ENCODE data around the gene BCORL1.

Gene BCORL1

GRCh38 chrX:130015181-130015580 is 32.7 kb downstream of the BCORL1 start:
- DNase-seq (ENCODE audit: low read depth): no peak

- DNase-seq (ENCODE audit: low read depth): no peak
These were observed 35.7 kb downstream of the BCORL1 start for GRCh38 chrX:130018143-130018542.

DNA sequence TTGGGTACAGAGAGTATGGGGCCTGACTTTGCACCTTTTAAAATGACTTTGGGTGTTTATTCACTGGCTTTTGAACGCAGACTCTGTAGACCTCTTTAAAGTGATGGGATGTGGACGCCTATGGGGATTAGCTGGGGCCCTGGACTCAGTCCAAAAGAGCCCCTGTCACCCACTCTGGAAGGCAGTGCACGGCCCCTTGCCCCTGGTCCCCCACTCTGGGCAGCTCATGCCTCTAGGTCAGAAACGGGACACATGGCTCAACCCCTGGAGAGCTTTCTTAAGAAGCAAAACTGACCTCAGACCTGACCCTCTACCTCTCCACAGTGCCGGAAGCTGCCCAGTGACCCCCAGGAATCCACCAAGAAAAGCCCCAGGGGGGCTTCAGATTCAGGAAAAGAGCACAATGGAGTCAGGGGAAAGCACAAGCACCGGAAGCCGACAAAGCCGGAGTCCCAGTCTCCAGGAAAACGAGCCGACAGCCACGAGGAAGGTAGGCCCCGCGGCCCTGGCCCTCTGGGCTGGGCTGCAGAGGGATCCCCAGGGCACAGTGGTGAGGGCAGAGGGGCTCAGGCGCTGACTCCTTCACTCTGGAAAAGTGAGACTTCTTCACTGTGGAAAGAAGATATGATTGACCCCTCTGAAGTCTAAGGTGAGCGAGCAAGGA is 38.4 kb downstream of the BCORL1 start:
- DNase-seq (ENCODE audit: low read depth): no peak

- peak; percentile 65 for DNase-seq (ENCODE audit: low read depth)
These were observed 41.7 kb downstream of the BCORL1 start for GRCh38 chrX:130024127-130024526.

DNA sequence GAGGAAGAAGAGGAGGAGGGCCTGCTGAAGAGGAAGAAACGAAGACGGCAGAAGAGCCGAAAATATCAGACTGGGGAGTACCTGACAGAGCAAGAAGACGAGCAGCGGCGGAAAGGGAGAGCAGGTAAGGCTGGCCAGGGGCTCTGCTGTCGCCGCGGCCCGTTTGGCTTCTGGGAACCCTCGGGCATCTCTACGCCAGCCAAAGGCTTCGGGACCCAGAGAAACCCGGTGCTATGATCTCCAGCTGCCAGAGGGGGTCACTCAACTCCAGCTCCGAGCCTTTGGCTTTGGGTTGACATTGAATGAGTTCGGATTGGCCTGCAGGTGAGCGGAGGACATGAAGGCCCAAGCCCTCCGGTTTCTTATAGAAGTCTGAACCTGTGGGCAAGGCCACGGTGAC is 42.8 kb downstream of the BCORL1 start:
- no peak for DNase-seq (ENCODE audit: low read depth)

GRCh38 chrX:130027569-130027968 is 45.1 kb downstream of the BCORL1 start:
- DNase-seq (ENCODE audit: low read depth): no peak

DNA sequence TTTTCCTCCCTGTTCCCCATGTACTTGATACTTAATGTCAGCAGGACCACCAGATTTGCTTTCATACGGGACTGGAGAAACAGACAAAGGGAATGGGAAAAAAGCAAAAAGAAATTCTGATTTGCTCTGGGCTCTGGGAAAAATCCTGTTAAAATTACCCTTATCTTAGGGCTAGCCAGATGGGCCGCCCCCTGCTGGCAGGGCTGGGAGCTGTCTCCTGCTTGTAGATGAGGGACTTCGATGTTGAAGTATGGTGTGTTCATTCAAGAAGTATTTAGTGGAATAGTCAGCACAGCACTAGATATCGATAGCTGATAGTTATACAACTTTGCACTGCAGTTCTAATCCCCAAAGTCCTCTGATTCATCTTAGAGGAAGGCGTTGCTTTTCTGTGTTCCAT is 45.8 kb downstream of the BCORL1 start:
- DNase-seq (ENCODE audit: low read depth): peak; percentile 16

DNA sequence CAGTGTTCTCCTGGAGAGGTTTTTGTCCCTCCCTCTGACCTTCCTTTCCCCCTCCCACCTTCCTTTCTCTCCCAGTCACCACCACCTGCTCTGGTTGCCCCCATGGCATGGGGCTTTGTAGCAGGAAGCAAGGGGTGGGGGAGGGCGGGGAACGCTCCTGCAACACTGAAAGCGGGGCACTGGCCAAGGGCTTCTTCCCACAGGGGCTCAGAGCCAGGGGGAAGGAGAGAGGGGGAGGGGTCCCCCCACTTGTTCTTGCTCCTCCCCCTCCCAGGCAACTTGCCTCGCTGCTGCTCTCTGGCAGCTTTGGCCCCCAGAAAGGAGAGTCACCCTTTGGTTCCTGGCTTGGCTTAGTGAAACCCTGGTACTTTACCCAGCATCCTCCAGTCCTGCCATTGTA is 48.4 kb downstream of the BCORL1 start:
- DNase-seq (ENCODE audit: low read depth): no peak

DNA sequence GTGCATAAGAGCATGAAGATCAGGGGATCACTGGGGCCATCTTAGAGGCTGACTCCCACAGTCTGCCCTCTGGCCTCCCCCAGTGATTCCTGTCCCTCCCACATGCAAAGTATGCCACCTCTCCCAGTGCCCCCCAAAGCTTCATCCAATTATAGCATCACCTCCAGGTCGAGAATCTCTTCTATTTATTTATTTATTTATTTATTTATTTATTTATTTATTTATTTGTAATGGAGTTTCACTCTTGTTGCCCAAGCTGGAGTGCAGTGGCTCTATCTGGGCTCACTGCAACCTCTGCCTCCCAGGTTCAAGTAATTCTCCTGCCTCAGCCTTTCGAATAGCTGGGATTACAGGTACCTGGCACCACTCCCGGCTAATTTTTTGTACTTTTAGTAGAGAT is 50.1 kb downstream of the BCORL1 start:
- DNase-seq (ENCODE audit: low read depth): no peak

GRCh38 chrX:130034178-130034577 is 51.7 kb downstream of the BCORL1 start:
- DNase-seq (ENCODE audit: low read depth): no peak

- DNase-seq (ENCODE audit: low read depth): no peak
These were observed 57.4 kb downstream of the BCORL1 start for GRCh38 chrX:130039847-130040246.

DNA sequence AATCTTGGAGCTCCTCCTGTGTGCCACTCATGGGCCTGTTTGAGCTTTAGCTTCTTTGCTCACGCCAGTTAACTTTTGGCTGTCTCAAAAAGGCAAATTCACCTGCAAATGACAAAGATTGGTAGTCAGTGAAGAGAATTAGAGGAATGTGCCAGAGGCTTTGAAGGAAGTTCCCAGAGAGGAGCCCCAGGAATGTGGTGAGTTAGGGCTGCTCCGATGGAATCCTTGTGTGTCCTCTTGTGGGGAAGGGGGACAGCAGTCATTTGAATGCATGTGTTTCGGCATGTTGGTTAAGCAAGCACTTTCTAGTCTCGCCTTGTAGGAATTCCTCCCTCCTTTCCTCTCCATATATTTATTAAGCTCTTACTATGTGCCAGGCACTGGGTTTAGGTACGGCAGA is 65.0 kb downstream of the BCORL1 start:
- no peak for DNase-seq (ENCODE audit: low read depth)

GRCh38 chrX:130048686-130049222 is 66.3 kb downstream of the BCORL1 start:
- DNase-seq (ENCODE audit: low read depth): no peak

DNA sequence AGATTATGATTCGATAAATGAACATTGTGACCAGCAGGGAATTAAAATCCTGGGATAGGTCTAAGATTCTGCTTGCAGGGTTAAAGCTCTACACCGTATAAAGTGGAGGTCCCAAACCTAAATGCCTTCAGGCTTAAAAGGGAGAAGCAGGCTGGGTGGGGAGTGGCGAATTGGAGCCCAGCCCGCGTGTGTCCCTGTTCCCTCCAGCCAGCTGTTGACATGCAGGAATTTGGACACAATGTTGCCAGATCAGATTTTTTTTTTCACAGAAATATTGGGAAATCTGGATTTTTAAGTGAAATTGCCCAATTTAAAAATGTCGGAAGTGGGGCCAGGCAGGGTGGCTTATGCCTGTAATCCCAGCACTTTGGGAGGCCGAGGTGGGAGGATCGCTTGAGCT is 67.4 kb downstream of the BCORL1 start:
- DNase-seq (ENCODE audit: low read depth): no peak

GRCh38 chrX:130051176-130051845 is 68.9 kb downstream of the BCORL1 start:
- no peak for DNase-seq (ENCODE audit: low read depth)

GRCh38 chrX:130053236-130053635 is 70.8 kb downstream of the BCORL1 start:
- DNase-seq (ENCODE audit: low read depth): no peak

GRCh38 chrX:130055103-130055502 is 72.7 kb downstream of the BCORL1 start:
- no peak for DNase-seq (ENCODE audit: low read depth)

GRCh38 chrX:130055899-130056298 is 73.5 kb downstream of the BCORL1 start:
- no peak for DNase-seq (ENCODE audit: low read depth)

DNA sequence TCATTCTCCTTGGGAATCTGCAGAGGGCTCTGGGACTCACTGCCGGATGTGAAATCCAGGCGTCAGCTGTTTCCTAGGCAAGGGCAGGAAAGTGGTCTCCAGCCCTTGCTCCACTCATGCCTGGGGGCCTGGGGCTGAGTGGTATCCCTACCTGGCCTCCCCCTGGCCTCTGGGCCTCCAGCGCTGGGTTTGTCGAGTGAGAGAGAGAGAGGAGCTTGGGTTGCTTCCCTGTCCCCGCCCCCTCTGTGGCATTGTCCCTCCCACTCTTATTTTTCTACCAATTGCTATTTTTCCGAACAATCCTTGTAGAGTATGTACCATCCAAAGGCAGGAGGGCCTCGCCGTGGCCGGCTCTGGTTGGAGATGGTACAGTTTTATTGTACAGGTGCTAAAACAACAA is 74.8 kb downstream of the BCORL1 start:
- DNase-seq (ENCODE audit: low read depth): no peak

DNA sequence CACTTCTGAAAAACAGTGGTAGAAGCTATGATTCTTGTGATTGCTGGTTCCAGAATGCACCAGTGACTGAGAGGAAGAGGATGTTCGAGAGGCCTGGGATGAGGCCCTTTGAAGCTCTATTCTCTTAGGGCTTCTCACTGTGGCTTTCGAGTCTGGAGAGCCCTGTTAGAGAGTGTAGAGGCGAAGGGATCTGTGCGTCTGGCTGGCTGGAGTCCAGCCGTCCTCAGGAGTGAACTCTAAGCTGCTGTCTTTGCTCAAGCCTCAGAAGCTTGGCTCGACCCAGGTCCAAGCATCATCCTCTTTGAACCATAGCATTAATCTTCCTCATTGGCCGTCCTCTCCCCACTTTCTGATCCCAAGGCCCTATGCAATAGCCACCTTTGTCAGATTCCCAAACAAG is 76.2 kb downstream of the BCORL1 start:
- DNase-seq (ENCODE audit: low read depth): no peak

- peak; percentile 72 for DNase-seq (ENCODE audit: low read depth)
These were observed 78.0 kb downstream of the BCORL1 start for GRCh38 chrX:130060122-130061069.

GRCh38 chrX:130066975-130067615 is 84.7 kb downstream of the BCORL1 start:
- no peak for DNase-seq (ENCODE audit: low read depth)
